ENCODE data around the gene VSIG2.

VSIG2 gene

GRCh38 chr11:124729571-124729970 is 22.5 kb downstream of the VSIG2 start:
- TF ChIP-seq CTCF (IDR thresholded peaks at IDR 0.05; ENCODE audit: borderline replicate concordance, insufficient read depth, low read depth, low read length), result no peak
- no peak overlapping the region for H3K4me3 ChIP-seq (ENCODE audit: low read depth, low read length)

GRCh38 chr11:124728134-124728533 is 23.9 kb downstream of the VSIG2 start:
- H3K4me3 ChIP-seq (ENCODE audit: low read depth, low read length), result no peak overlapping the region
- no peak for TF ChIP-seq CTCF (IDR thresholded peaks at IDR 0.05; ENCODE audit: borderline replicate concordance, insufficient read depth, low read depth, low read length)

GRCh38 chr11:124727474-124727873 is 24.6 kb downstream of the VSIG2 start:
- no peak for TF ChIP-seq CTCF (IDR thresholded peaks at IDR 0.05; ENCODE audit: borderline replicate concordance, insufficient read depth, low read depth, low read length)
- no peak overlapping the region for H3K4me3 ChIP-seq (ENCODE audit: low read depth, low read length)

GRCh38 chr11:124725719-124726105 is 26.3 kb downstream of the VSIG2 start:
- no peak overlapping the region for H3K4me3 ChIP-seq (ENCODE audit: low read depth, low read length)
- TF ChIP-seq CTCF (IDR thresholded peaks at IDR 0.05; ENCODE audit: borderline replicate concordance, insufficient read depth, low read depth, low read length), result no peak

GRCh38 chr11:124724979-124725718 is 26.9 kb downstream of the VSIG2 start:
- no peak overlapping the region for H3K4me3 ChIP-seq (ENCODE audit: low read depth, low read length)
- TF ChIP-seq CTCF (IDR thresholded peaks at IDR 0.05; ENCODE audit: borderline replicate concordance, insufficient read depth, low read depth, low read length), result no peak

GRCh38 chr11:124722176-124722575 is 29.9 kb downstream of the VSIG2 start:
- H3K4me3 ChIP-seq (ENCODE audit: low read depth, low read length), result no peak overlapping the region
- no peak for TF ChIP-seq CTCF (IDR thresholded peaks at IDR 0.05; ENCODE audit: borderline replicate concordance, insufficient read depth, low read depth, low read length)

- TF ChIP-seq CTCF (IDR thresholded peaks at IDR 0.05; ENCODE audit: borderline replicate concordance, insufficient read depth, low read depth, low read length), result no peak
- H3K4me3 ChIP-seq (ENCODE audit: low read depth, low read length), result no peak overlapping the region
These were observed 32.5 kb downstream of the VSIG2 start for GRCh38 chr11:124719534-124719933.

Measured in GM12875 (cell line).